PC-9 (cell line): Measurements from ENCODE around the gene SNRPE. TPM values are rescaled to one million over a fixed set of nuclear protein-coding genes. Genes with fewer than 3 reads are reported as not detected.

Experiments used
- BruUV-seq: library from RNA; stranded (reverse); fragments of 400-500 nt; replicated peaks from 2 replicates; lab custom pipeline; 2021; lab: Mats Ljungman, UMichigan
- CTCF ChIA-PET: fragments of 300-600 bp; sonication (Branson Sonifier 250); formaldehyde crosslinking; loops from one replicate; lab custom pipeline; 2022; ENCODE audit warnings: antibody characterized with exemption; lab: Charles Lee
- POLR2A ChIA-PET: fragments of 300-600 bp; sonication (Branson Sonifier 250); formaldehyde crosslinking; loops from one replicate; lab custom pipeline; 2022; ENCODE audit warnings: antibody characterized with exemption; ENCODE audit not compliant: unreplicated experiment; lab: Charles Lee
- DNase-seq, 2 experiments: peaks; one replicate each; pipeline versions ENCODE4 v3.0.0 to v3.0.0-alpha.2; 2015 to 2022; ENCODE audit warnings: mixed read lengths in 1 of 2
- H2AFZ ChIP-seq: fragments of 200-600 bp; sonication (generic); 2 replicates; pipeline ENCODE4 v1.8.1; 2017; ENCODE audit warnings: antibody characterized with exemption
- H3F3A ChIP-seq: fragments of 200-600 bp; sonication (generic); 2 replicates; pipeline ENCODE4 v1.8.1; 2017; ENCODE audit warnings: antibody characterized with exemption, mild to moderate bottlenecking, low read depth; ENCODE audit not compliant: insufficient read depth
- H3K27ac ChIP-seq: fragments of 200-600 bp; sonication (generic); 2 replicates; pipeline ENCODE4 v1.6.1; 2016; ENCODE audit warnings: mixed run types
- H3K27me3 ChIP-seq: fragments of 200-600 bp; sonication (generic); 2 replicates; pipeline ENCODE4 v1.6.1; 2016; ENCODE audit warnings: low read depth, mixed run types; ENCODE audit not compliant: insufficient read depth
- H3K36me3 ChIP-seq: fragments of 200-600 bp; sonication (generic); 2 replicates; pipeline ENCODE4 v1.6.1; 2016; ENCODE audit warnings: low read depth, mixed run types
- H3K4me1 ChIP-seq: fragments of 200-600 bp; sonication (generic); replicated peaks from 2 replicates; pipeline ENCODE4 v1.6.1; 2016; ENCODE audit warnings: mixed run types; ENCODE audit not compliant: insufficient read depth
- H3K4me2 ChIP-seq: fragments of 200-600 bp; sonication (generic); 2 replicates; pipeline ENCODE4 v1.6.1; 2017; ENCODE audit warnings: mixed run types
- H3K4me3 ChIP-seq: fragments of 200-600 bp; sonication (generic); 2 replicates; pipeline ENCODE4 v1.6.1; 2016; ENCODE audit warnings: mixed run types
- H3K79me2 ChIP-seq: fragments of 200-600 bp; sonication (generic); 2 replicates; pipeline ENCODE4 v1.6.1; 2017; ENCODE audit warnings: low read depth, mixed run types
- H3K9me2 ChIP-seq: fragments of 200-600 bp; sonication (generic); 2 replicates; pipeline ENCODE4 v1.8.1; 2017; ENCODE audit warnings: mild to moderate bottlenecking; ENCODE audit not compliant: insufficient read depth
- H3K9me3 ChIP-seq: fragments of 200-600 bp; sonication (generic); 2 replicates; pipeline ENCODE4 v1.8.1; 2016; ENCODE audit warnings: low read depth; ENCODE audit not compliant: insufficient read depth
- H4K20me1 ChIP-seq: fragments of 200-600 bp; sonication (generic); 2 replicates; pipeline ENCODE4 v1.8.1; 2017; ENCODE audit not compliant: insufficient read depth
- EZH2 ChIP-seq: fragments of 200-600 bp; sonication (generic); IDR thresholded peaks from 2 replicates; pipeline ENCODE4 v1.8.0; 2017; ENCODE audit warnings: antibody characterized with exemption, low read depth
- intact Hi-C: fragments of 100-400 bp; cut with micrococcal nuclease; formaldehyde crosslinking; loops from one replicate; pipeline ENCODE4 v1.10.0; 2022; ENCODE audit not compliant: unreplicated experiment
- total RNA-seq: library from RNA; stranded (reverse); gene quantifications from 2 replicates; pipeline ENCODE4 v1.2.3, GENCODE V29; 2021
- TF ChIP-seq, protein P1 (sequence below): fragments of 200-600 bp; sonication (generic); conservative IDR thresholded peaks from 2 replicates; pipeline ENCODE4 v1.6.1; 2017; ENCODE audit warnings: mixed run types, antibody characterized with exemption, mild to moderate bottlenecking, moderate library complexity

The SNRPE gene
- total RNA-seq, 1 experiment from 2014 or later, result 218 TPM

DNA sequence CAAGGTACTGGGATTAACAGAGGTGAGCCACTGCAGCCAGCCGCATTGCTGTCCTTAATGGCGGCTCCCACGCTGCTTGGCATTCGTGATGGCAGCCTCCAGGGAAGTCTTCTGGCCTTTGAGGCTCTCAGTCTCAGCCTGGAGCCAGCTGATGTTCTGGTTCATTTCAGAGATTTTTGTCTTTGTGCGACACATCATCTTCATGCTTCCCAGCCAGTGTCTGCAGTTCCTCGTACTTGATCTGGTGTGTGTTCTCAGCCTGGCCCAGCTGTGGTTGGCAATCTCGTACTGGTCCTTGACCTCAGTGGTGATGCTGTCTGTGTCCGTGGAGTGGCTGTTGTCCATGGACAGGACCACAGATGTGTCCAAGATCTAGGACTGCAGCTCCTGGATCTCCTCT is 11.7 kb downstream of the SNRPE start:
- Histone ChIP-seq H3K36me3 (peaks cover 19% of the 10 kb centered on the region), H3K27me3 (no peaks in the 10 kb centered on the region), H3K9me3 (no peaks in the 10 kb centered on the region), H3F3A (peaks cover 37% of the 10 kb centered on the region), H3K27ac (no peak overlapping the region), H3K4me1 (peaks cover 33% of the 10 kb centered on the region), H2AFZ (no peak overlapping the region), H3K4me2 (no peak overlapping the region), H3K4me3 (no peak overlapping the region), H4K20me1 (no peaks in the 10 kb centered on the region; the same call in 1 of the 2 replicates), H3K9me2 (no peaks in the 10 kb centered on the region), H3K79me2 (peaks cover 7% of the 10 kb centered on the region; the same call in 1 of the 2 replicates)
- no peak for TF ChIP-seq EZH2
- TF ChIP-seq, protein P1, sequence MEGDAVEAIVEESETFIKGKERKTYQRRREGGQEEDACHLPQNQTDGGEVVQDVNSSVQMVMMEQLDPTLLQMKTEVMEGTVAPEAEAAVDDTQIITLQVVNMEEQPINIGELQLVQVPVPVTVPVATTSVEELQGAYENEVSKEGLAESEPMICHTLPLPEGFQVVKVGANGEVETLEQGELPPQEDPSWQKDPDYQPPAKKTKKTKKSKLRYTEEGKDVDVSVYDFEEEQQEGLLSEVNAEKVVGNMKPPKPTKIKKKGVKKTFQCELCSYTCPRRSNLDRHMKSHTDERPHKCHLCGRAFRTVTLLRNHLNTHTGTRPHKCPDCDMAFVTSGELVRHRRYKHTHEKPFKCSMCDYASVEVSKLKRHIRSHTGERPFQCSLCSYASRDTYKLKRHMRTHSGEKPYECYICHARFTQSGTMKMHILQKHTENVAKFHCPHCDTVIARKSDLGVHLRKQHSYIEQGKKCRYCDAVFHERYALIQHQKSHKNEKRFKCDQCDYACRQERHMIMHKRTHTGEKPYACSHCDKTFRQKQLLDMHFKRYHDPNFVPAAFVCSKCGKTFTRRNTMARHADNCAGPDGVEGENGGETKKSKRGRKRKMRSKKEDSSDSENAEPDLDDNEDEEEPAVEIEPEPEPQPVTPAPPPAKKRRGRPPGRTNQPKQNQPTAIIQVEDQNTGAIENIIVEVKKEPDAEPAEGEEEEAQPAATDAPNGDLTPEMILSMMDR, result no peak
- intact Hi-C loops, result no loop called here
- CTCF ChIA-PET, result interaction anchor here (4.8 kb wide), 1 partner anchor 256 kb away, joined by 30 read pairs; no protein-coding TSS in a partner anchor
- DNase-seq, result no peak
- POLR2A ChIA-PET, result interaction anchor here (0.6 kb wide), 1 partner anchor 199 kb away, joined by 3 read pairs; no protein-coding TSS in a partner anchor
- no TSS peak for BruUV-seq

DNA sequence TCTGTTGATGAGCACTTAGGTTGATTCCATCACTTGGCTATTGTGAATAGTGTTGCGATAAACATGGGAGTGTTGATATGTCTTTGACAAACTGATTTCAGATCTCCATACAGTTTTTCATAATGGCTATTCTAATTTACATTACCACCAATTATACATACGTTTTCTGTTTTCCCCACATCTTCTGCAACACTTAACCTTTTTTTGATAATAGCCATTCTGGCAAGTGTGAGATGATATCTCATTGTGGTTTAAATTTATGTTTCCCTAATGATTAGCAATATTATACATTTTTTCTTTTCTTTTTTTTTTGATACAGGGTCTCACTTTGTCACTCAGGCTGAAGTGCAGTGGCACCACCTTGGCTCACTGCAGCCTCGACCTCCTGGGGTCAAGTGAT is 17.0 kb downstream of the SNRPE start:
- no peaks in the 10 kb centered on the region for H3K79me2 ChIP-seq
- no peaks in the 10 kb centered on the region for H3K9me3 ChIP-seq

DNA sequence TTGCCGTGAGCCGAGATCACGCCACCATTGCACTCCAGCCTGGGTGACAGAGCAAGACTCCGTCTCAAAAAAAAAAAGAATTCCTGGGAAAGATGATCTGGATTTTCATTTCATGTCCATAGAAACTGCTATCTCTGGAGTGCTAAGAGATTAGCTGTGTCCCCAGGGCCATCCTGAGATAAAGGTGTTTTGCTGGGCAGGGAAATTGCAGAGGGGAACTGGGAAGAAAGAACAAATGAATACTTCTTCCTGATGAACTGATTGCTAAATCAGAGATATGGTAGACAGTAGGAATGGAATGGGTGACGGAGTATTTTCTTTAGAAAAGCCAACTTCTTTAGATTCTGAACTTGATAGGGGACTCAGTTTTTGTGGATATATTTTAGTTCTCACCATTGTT is 19.2 kb downstream of the SNRPE start:
- Histone ChIP-seq H3K9me3 (no peaks in the 10 kb centered on the region), H4K20me1 (no peaks in the 10 kb centered on the region), H3K9me2 (no peaks in the 10 kb centered on the region), H3F3A (no peaks in the 10 kb centered on the region), H2AFZ (no peak overlapping the region), H3K27ac (no peak overlapping the region), H3K79me2 (no peaks in the 10 kb centered on the region), H3K27me3 (no peaks in the 10 kb centered on the region), H3K4me2 (no peak overlapping the region), H3K36me3 (no peaks in the 10 kb centered on the region), H3K4me1 (no peaks in the 10 kb centered on the region), H3K4me3 (no peak overlapping the region)
- BruUV-seq, result no TSS peak
- intact Hi-C loops, result no loop called here
- TF ChIP-seq, protein P1, result no peak
- TF ChIP-seq EZH2, result no peak
- POLR2A ChIA-PET, result no interaction called here
- CTCF ChIA-PET, result no interaction called here
- DNase-seq, result no peak

More for the DNA sequence above, 17.0 kb downstream of the SNRPE start:
- Histone ChIP-seq H4K20me1 (no peaks in the 10 kb centered on the region), H3K4me1 (no peaks in the 10 kb centered on the region), H3K9me2 (no peaks in the 10 kb centered on the region), H3K4me3 (no peak overlapping the region), H3F3A (no peaks in the 10 kb centered on the region), H2AFZ (no peak overlapping the region), H3K4me2 (no peak overlapping the region), H3K27ac (no peak overlapping the region), H3K36me3 (no peaks in the 10 kb centered on the region), H3K27me3 (no peaks in the 10 kb centered on the region)
- no TSS peak for BruUV-seq
- POLR2A ChIA-PET, result interaction anchor here (0.5 to 0.7 kb wide), 2 partner anchors 14 to 123 kb away, joined by 3 read pairs; no protein-coding TSS in a partner anchor
- DNase-seq, result no peak
- intact Hi-C loops, result no loop called here
- TF ChIP-seq, protein P1, result no peak
- TF ChIP-seq EZH2, result no peak
- CTCF ChIA-PET, result no interaction called here
